UCSD-AML1 (cell line): ENCODE measurements around the gene RAB25.
"Not testable (repeated sequence)": the region's sequence is repeated elsewhere in the genome, so short reads cannot be mapped to it uniquely, and the experiment has no call there.

Experiments
- DNase-seq: peaks from one replicate; lab custom pipeline; 2025; ENCODE audit not compliant: unreplicated experiment; lab: John Stamatoyannopoulos, UW

Gene RAB25

DNA sequence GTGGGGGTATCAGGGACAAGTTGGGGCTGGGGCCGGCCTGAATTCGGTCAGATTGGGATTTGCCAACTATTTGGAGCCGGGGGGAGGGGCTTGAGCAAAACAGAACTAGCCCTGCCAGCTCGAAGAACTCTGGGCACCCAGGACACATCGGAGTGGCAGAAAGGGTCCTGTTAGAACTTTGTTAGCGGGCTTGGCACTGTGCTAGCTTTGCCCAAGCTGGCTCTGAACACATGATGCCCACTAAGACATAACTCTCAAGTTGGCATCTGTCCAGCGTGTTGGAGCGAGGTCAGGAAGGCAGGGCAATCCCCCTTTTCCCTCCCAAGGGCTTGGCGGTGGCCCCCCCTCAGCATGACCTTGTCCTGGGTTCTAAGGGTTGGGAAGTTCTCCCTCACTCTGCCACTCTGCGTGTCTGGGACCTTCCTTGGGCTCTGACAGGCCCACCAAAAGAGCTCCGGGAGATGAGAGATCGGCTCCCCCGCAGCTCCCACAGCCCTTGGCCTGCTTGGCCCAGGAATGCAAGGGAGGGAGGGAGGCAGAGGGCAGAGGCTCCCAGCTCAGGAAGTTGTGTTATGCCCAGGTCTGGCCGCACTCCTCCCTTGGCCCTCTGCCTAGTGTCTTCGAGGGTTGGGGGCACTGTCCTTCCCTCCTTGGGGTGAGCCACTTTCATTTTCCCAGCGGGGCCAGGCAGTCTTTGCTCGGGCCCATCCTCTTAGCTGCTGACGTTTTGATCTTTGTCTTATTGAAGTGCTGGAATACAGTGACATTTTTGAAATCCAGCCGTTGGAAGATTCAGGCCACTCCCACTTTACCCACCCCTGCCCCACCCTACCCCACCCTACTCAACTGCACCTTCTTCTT lies 54.8 kb downstream of the RAB25 start:
- no peak for DNase-seq

DNA sequence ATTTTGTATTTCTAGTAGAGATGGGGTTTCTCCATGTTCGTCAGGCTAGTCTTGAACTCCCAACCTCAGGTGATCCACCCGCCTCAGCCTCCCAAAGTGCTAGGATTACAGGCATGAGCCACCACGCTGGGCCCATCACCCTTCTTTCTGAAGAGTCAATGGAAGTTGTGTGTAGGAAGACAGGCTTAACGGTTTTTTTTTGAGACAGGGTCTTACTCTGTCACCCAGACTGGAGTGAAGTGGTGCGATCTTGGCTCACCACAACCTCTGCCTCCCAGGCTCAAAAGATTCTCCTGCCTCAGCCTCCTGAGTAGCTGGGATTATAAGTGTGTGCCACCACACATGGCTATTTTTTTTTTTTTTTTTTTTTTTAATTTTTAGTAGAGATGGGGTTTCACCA lies 55.8 kb downstream of the RAB25 start:
- DNase-seq: not testable (repeated sequence)

DNA sequence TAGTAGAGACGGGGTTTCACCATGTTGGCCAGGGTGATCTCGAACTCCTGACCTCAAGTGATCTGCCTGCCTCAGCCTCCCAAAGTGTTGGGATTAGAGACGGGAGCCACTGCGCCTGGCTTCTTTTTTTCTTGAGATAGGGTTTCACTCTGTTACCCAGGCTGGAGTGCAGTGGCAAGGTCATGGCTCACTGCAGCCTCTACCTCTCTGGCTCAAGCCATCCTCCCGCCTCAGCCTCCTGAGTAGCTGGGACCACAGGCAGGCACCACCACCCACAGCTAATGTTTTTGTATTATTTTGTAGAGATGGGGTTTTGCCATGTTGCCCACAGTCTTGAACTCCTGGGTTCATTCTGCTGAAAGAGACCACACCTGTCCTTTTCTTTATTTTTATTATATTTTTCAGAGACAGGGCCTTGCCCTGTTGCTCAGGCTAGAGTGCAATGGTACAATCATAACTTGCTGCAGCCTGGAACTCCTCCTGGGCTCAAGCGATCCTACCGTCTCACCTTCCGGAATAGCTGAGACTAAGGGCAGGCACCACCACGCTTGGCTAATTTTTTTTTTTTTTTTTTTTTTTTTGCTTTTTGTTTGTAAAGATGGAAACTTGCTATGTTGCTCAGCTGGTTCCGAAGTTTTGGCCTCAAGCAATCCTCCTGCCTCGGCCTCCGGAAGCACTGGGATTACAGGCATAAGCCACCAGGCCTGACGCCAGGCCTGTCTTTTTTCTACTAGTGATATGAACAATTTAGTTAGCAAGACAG lies 56.6 kb downstream of the RAB25 start:
- DNase-seq: no peak

DNA sequence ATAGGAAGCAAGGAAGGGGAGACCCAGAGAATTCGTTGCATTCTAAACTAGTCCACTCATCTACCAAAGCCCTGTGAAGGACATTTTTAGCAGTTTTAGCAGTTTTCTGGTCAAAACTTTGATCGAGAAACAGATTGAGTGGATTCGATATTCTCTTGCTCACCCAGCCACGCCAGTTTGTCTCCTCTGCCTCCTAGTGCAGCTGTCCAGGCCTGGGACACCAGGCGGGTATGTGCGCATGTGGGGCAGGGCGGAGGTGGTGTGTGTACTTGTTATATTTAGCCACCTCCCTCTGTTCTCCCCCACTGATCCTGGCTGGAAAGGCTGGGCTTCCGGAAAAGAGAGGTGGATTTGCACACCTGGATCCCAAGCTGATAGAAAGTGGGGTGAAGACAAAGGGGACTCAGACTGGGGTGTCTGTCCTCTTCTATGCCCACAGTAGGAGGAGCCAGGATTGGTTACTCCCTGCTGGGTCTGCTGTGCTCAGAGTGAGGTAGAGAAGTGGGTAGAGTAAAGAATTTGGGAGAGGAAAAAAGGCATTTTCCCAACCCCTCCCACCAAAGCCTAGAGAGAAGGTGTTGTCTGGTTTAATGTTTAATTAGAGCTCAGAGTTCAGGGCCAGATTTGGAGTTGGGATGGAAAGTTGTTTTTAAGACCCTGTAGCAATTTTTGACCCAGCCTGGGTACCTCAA lies 57.4 kb downstream of the RAB25 start:
- DNase-seq: no peak

DNA sequence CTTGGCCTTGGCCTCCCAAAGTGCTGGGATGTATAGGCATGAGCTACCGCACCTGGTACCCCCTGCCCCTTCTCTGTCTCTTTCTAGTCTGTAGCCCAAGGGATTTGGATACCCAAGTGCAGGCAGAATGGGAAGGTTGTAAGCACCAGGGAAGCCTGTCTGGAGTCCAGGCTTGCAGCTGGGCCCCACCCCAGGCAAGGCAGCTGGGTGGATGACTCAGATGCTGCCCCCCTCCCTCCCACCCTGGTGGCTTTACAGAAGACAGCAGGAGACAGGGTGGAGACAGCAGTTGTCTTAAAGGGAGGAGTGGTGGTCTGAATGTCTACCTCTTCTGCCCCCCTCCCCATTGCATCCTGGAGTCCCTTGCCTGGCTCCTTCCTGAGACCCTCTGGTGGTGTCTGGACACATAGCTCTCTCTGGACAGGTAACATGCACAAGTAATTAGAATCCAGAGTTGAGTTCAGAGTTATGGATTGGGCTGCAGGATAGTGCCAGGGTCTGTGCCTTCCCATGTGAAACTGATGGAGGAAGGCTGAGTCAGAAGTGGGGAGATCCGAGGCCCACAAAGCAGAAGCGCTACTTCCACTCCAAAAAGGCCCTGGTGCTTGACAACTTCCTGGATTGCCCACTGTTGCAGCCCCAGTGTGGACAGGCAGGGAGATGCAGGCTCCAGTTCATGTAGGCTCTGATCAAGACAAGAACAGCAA lies 58.7 kb downstream of the RAB25 start:
- DNase-seq: peak; percentile 52
